Measurements from ENCODE around the gene DST.

Gene DST

GRCh38 chr6:56618050-56618449 lies 24.6 kb downstream of the DST start:
- Histone ChIP-seq H3K27ac (ENCODE audit: low read depth, low read length, poor library complexity, severe bottlenecking) (no peak overlapping the region), H3K9me2 (ENCODE audit: low read depth, low read length) (no peaks in the 10 kb centered on the region), H2AFZ (ENCODE audit: low read length) (no peak overlapping the region), H3K27me3 (ENCODE audit: insufficient read depth, low read length) (no peaks in the 10 kb centered on the region), H3F3A (ENCODE audit: insufficient read depth, low read length) (no peaks in the 10 kb centered on the region), H3K4me2 (ENCODE audit: low read length) (no peak overlapping the region), H3K9ac (ENCODE audit: low read length) (no peak overlapping the region), H3K36me3 (ENCODE audit: insufficient read depth, low read length) (no peaks in the 10 kb centered on the region), H4K20me1 (ENCODE audit: insufficient read depth, low read length) (no peaks in the 10 kb centered on the region), H3K4me1 (ENCODE audit: insufficient read depth, low read length, severe bottlenecking) (no peaks in the 10 kb centered on the region), H3K9me3 (ENCODE audit: low read length) (no peaks in the 10 kb centered on the region), H3K4me3 (ENCODE audit: low read depth, low read length, poor library complexity, severe bottlenecking) (no peak overlapping the region), H3K79me2 (ENCODE audit: insufficient read depth, low read length) (no peaks in the 10 kb centered on the region)
- TF ChIP-seq, protein P1, sequence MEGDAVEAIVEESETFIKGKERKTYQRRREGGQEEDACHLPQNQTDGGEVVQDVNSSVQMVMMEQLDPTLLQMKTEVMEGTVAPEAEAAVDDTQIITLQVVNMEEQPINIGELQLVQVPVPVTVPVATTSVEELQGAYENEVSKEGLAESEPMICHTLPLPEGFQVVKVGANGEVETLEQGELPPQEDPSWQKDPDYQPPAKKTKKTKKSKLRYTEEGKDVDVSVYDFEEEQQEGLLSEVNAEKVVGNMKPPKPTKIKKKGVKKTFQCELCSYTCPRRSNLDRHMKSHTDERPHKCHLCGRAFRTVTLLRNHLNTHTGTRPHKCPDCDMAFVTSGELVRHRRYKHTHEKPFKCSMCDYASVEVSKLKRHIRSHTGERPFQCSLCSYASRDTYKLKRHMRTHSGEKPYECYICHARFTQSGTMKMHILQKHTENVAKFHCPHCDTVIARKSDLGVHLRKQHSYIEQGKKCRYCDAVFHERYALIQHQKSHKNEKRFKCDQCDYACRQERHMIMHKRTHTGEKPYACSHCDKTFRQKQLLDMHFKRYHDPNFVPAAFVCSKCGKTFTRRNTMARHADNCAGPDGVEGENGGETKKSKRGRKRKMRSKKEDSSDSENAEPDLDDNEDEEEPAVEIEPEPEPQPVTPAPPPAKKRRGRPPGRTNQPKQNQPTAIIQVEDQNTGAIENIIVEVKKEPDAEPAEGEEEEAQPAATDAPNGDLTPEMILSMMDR (IDR thresholded peaks at IDR 0.05; ENCODE audit: low read length): peak; percentile 19; the same call in 1 of the 2 replicates
- TF ChIP-seq EZH2 (IDR thresholded peaks at IDR 0.05; ENCODE audit: borderline replicate concordance, low read length): no peak

- Histone ChIP-seq H3K4me3 (ENCODE audit: low read depth, low read length, poor library complexity, severe bottlenecking) (no peak overlapping the region), H2AFZ (ENCODE audit: low read length) (no peak overlapping the region), H3K27ac (ENCODE audit: low read depth, low read length, poor library complexity, severe bottlenecking) (no peak overlapping the region), H3K36me3 (ENCODE audit: insufficient read depth, low read length) (no peaks in the 10 kb centered on the region), H3K9me2 (ENCODE audit: low read depth, low read length) (no peaks in the 10 kb centered on the region), H3K4me1 (ENCODE audit: insufficient read depth, low read length, severe bottlenecking) (no peaks in the 10 kb centered on the region), H3K79me2 (ENCODE audit: insufficient read depth, low read length) (no peaks in the 10 kb centered on the region), H3F3A (ENCODE audit: insufficient read depth, low read length) (no peaks in the 10 kb centered on the region), H3K9ac (ENCODE audit: low read length) (no peak overlapping the region), H4K20me1 (ENCODE audit: insufficient read depth, low read length) (no peaks in the 10 kb centered on the region), H3K4me2 (ENCODE audit: low read length) (no peak overlapping the region), H3K27me3 (ENCODE audit: insufficient read depth, low read length) (no peaks in the 10 kb centered on the region), H3K9me3 (ENCODE audit: low read length) (no peaks in the 10 kb centered on the region)
- TF ChIP-seq, protein P1 (IDR thresholded peaks at IDR 0.05; ENCODE audit: low read length): no peak
- TF ChIP-seq EZH2 (IDR thresholded peaks at IDR 0.05; ENCODE audit: borderline replicate concordance, low read length): no peak
Measured at GRCh38 chr6:56616967-56617366, 25.7 kb downstream of the DST start.

GRCh38 chr6:56613247-56613851 lies 29.3 kb downstream of the DST start:
- no peaks in the 10 kb centered on the region for H3K36me3 ChIP-seq (ENCODE audit: insufficient read depth, low read length)
- H3K4me1 ChIP-seq (ENCODE audit: insufficient read depth, low read length, severe bottlenecking): no peaks in the 10 kb centered on the region
- H3K4me3 ChIP-seq (ENCODE audit: low read depth, low read length, poor library complexity, severe bottlenecking): no peak overlapping the region
- H3K9ac ChIP-seq (ENCODE audit: low read length): no peak overlapping the region
- no peaks in the 10 kb centered on the region for H3K9me2 ChIP-seq (ENCODE audit: low read depth, low read length)
- H3K4me2 ChIP-seq (ENCODE audit: low read length): no peak overlapping the region
- no peak overlapping the region for H3K27ac ChIP-seq (ENCODE audit: low read depth, low read length, poor library complexity, severe bottlenecking)
- no peak overlapping the region for H2AFZ ChIP-seq (ENCODE audit: low read length)
- H4K20me1 ChIP-seq (ENCODE audit: insufficient read depth, low read length): no peaks in the 10 kb centered on the region
- H3K9me3 ChIP-seq (ENCODE audit: low read length): no peaks in the 10 kb centered on the region
- H3K27me3 ChIP-seq (ENCODE audit: insufficient read depth, low read length): no peaks in the 10 kb centered on the region
- no peaks in the 10 kb centered on the region for H3K79me2 ChIP-seq (ENCODE audit: insufficient read depth, low read length)
- TF ChIP-seq, protein P1 (IDR thresholded peaks at IDR 0.05; ENCODE audit: low read length): no peak
- no peak for TF ChIP-seq EZH2 (IDR thresholded peaks at IDR 0.05; ENCODE audit: borderline replicate concordance, low read length)
- H3F3A ChIP-seq (ENCODE audit: insufficient read depth, low read length): no peaks in the 10 kb centered on the region
